HUDEP-2 (cell line): ENCODE results near the gene KRT4.
"Not testable (repeated sequence)": the region's sequence is repeated elsewhere in the genome, so short reads cannot be mapped to it uniquely, and the experiment has no call there.

Source experiments
- DNase-seq, 76 experiments: peaks; one replicate each; lab custom pipeline; 2025; ENCODE audit not compliant: unreplicated experiment in 76 of 76; lab: John Stamatoyannopoulos, UW

Gene KRT4

GRCh38 chr12:52808573-52809160, 5.2 kb downstream of the KRT4 start:
- DNase-seq, result no peak

- DNase-seq, result no peak
These were observed 6.1 kb downstream of the KRT4 start for GRCh38 chr12:52807544-52808470.

GRCh38 chr12:52806821-52807543, 6.9 kb downstream of the KRT4 start:
- DNase-seq, result no peak

GRCh38 chr12:52806169-52806811, 7.6 kb downstream of the KRT4 start:
- no peak for DNase-seq

- no peak for DNase-seq
These were observed 8.2 kb downstream of the KRT4 start for GRCh38 chr12:52805739-52806138.

GRCh38 chr12:52805000-52805399, 8.9 kb downstream of the KRT4 start:
- DNase-seq, result no peak

- no peak for DNase-seq
These were observed 11.5 kb downstream of the KRT4 start for GRCh38 chr12:52802442-52802841.

- DNase-seq, result no peak
These were observed 12.1 kb downstream of the KRT4 start for GRCh38 chr12:52801773-52802172.

- DNase-seq, result no peak
These were observed 13.5 kb downstream of the KRT4 start for GRCh38 chr12:52800259-52800917.

GRCh38 chr12:52799505-52800211, 14.3 kb downstream of the KRT4 start:
- DNase-seq, result no peak

GRCh38 chr12:52798671-52799504, 15.0 kb downstream of the KRT4 start:
- no peak for DNase-seq

GRCh38 chr12:52798003-52798670, 15.8 kb downstream of the KRT4 start:
- DNase-seq, result peak in 7 of 76 experiments; percentile 7 to 29 (median 17)

GRCh38 chr12:52797529-52797894, 16.4 kb downstream of the KRT4 start:
- DNase-seq, result no peak

- peak in 75 of 76 experiments; percentile 17 to 95 (median 83) for DNase-seq
These were observed 16.9 kb downstream of the KRT4 start for GRCh38 chr12:52796839-52797528.

GRCh38 chr12:52796429-52796794, 17.5 kb downstream of the KRT4 start:
- DNase-seq, result no peak

GRCh38 chr12:52795694-52796428, 18.1 kb downstream of the KRT4 start, which contains the start of gene KRT3:
TSS of gene KRT3 (minus strand) at chr12:52796117. CDS start at chr12:52796042, 75 bp downstream.
- DNase-seq, result no peak

GRCh38 chr12:52795332-52795674, 18.6 kb downstream of the KRT4 start:
- not testable (repeated sequence) for DNase-seq
